Large intestine (tissue), 3 donors: ENCODE results near the gene ESPN. TPM values are rescaled to one million over a fixed set of nuclear protein-coding genes. Genes with fewer than 3 reads are reported as not detected.

Source experiments
- DNase-seq, 2 donors: peaks; one replicate each; pipeline versions ENCODE4 v3.0.0 to v3.0.0-alpha.2; 2013
- H3K27ac ChIP-seq: one replicate; pipeline ENCODE4 v1.5.1; 2013; ENCODE audit warnings: low read length
- H3K27me3 ChIP-seq: 2 replicates; pipeline ENCODE4 v1.6.1; 2013; ENCODE audit warnings: low read length; ENCODE audit not compliant: control insufficient read depth, insufficient read depth
- H3K36me3 ChIP-seq: 2 replicates; pipeline ENCODE4 v1.6.1; 2013; ENCODE audit warnings: low read length; ENCODE audit not compliant: control insufficient read depth, insufficient read depth
- H3K4me1 ChIP-seq: one replicate; pipeline ENCODE4 v1.6.1; 2013; ENCODE audit warnings: low read length; ENCODE audit not compliant: control insufficient read depth, insufficient read depth
- H3K4me3 ChIP-seq: one replicate; pipeline ENCODE4 v1.5.1; 2013; ENCODE audit warnings: low read length
- H3K9me3 ChIP-seq: one replicate; pipeline ENCODE4 v1.6.1; 2013; ENCODE audit warnings: mild to moderate bottlenecking, low read depth, low read length, moderate library complexity; ENCODE audit not compliant: control insufficient read depth
- WGBS: methylation state at CpG from one replicate; pipeline ENCODE4 v1.1.5; 2013; ENCODE audit warnings: low lambda C conversion rate; ENCODE audit not compliant: insufficient coverage; 5-methylcytosine and 5-hydroxymethylcytosine counted together
- polyA plus RNA-seq: library from polyadenylated mRNA; unstranded; fragments of 120-200 nt; gene quantifications from one replicate; pipeline ENCODE4 v1.2.1, GENCODE V29; 2013

Gene ESPN
- polyA plus RNA-seq, 1 donor: 256 TPM

DNA sequence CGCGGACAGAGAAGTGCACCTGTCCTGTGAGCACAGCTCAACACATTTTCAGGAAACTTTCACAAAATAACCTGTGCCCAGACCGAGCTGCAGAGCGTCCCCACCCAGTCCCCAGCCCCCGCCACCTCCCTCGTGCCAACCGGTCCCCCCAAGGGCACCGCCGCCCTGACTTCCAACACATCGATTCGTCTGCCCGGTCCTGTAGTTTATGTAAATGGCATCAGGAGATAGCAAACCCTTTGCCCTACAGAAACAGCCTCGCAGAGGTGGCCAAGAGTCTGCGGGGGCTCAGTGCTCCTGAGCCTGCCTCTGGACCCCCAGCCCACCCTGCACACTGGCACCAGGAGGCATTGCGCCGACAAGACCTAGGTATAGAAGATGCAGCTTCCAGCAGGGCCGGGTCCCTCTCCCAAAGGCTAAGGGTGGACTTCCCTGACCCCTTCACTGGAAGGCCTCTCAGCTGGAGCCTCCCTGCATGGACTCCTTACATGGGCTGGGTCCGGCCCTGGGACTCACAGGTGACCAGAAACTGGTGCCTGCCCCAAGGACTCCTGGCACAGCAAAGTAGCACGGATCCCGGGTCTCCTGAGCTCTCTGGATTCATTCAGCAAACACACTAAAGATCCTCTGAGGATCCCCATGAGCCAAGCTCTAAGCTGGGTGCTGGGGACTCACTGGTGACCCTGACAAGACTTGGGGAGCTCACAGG, 73.4 kb downstream of the ESPN start:
- Histone ChIP-seq H3K27ac (no peak overlapping the region), H3K4me3 (peak overlapping the region; percentile 48), H3K9me3 (no peaks in the 10 kb centered on the region), H3K36me3 (no peaks in the 10 kb centered on the region), H3K27me3 (peaks cover 26% of the 10 kb centered on the region), H3K4me1 (peaks cover 9% of the 10 kb centered on the region)
- DNase-seq: no peak
- WGBS: 21% methylated on average over 5 of the region's 20 CpGs

DNA sequence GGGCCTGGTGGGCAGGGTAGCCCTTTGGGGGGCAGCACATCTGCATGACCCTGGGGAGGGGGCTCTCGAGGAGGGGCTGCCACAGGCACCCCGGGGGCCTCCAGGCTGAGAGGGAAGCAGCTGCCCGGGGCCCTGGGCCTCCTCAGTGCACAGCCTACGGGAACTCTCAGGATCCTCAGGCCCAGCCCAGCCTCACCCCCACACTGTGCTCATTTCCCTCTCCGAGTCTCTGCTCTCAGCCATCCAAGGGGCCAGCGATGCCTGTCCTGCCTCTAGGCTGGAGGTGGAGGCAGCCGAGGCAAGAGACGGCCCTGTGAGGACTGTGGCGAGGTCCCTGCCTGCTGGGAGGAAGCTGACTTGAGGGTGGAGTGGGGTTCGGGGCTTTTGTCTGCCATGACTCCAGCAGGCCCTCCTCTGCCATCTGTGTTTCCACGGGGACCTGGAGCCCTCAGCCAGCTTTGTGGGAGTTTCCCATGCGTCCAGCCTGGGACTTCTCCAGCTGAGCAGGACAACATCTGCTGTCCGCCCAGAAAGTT, 74.1 kb downstream of the ESPN start:
- no CpG with 5 or more reads among the region's 13 CpGs for WGBS
- no peak for DNase-seq
- no peak overlapping the region for H3K4me3 ChIP-seq

DNA sequence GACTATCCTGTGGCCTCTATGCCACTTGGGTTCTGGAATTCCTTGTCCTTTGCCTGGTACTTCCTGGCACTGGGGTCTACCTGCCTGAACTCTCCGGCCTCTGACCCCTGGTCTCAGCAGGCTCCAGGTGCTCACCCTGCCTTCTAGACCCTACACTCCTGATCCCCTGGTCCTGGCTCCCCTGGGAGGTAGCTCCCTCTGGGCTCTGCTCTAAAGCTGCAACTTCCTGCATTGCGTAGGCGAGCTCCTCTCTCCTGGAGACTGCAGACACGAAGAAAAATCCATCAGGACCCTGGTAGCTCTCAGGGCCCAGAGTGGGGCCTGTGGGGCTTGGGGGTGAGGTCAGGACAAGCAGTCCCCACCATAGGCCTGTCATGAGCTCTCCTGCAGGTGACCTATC, 74.7 kb downstream of the ESPN start:
- DNase-seq: no peak
- H3K9me3 ChIP-seq: no peaks in the 10 kb centered on the region
- no CpG with 5 or more reads among the region's 4 CpGs for WGBS
- peaks cover 9% of the 10 kb centered on the region for H3K4me1 ChIP-seq
- no peaks in the 10 kb centered on the region for H3K36me3 ChIP-seq
- peaks cover 26% of the 10 kb centered on the region for H3K27me3 ChIP-seq
- no peak overlapping the region for H3K27ac ChIP-seq
- H3K4me3 ChIP-seq: no peak overlapping the region

More for the DNA sequence above, 74.1 kb downstream of the ESPN start:
- peaks cover 26% of the 10 kb centered on the region for H3K27me3 ChIP-seq
- H3K4me1 ChIP-seq: peaks cover 9% of the 10 kb centered on the region
- H3K36me3 ChIP-seq: no peaks in the 10 kb centered on the region
- H3K9me3 ChIP-seq: no peaks in the 10 kb centered on the region
- H3K27ac ChIP-seq: no peak overlapping the region

DNA sequence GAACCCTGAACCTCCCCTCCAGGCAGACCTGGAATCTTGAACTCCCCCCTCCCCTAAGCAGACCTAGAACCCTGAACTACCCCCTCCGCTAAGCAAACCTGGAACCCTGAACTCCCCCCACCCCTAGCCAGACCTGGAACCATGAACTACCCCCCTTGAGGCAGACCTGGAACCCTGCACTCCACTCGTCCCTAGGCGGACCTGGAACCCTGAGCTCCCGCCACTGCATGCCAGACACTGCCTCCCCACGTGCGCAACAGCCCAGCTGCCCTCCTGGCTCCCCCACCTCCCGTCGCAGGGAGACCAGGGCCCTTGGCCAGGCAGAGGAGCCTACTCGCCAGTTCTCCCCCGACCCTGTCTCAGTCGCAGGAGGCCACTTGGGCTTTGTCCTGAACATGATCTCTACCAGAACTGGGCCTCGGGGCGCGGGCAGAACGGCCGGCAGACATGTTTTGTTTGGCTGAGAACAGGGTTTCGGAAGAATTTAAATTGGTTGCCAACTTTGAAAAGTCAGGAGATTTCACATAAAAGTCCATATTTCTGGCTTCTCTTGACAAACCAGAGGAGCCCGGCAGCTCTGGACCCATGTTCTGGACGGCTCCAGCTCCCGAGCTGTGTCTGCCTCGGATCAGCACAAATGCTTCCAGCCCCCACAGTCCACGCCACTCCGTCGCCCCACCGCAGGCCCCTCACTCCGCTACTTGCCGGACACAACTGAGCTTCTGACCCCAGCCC, 76.1 kb downstream of the ESPN start:
- H3K9me3 ChIP-seq: no peaks in the 10 kb centered on the region
- H3K27ac ChIP-seq: no peak overlapping the region
- no peak for DNase-seq
- WGBS: no CpG with 5 or more reads among the region's 27 CpGs
- no peaks in the 10 kb centered on the region for H3K36me3 ChIP-seq
- H3K27me3 ChIP-seq: peaks cover 26% of the 10 kb centered on the region
- no peak overlapping the region for H3K4me3 ChIP-seq
- peaks cover 9% of the 10 kb centered on the region for H3K4me1 ChIP-seq

DNA sequence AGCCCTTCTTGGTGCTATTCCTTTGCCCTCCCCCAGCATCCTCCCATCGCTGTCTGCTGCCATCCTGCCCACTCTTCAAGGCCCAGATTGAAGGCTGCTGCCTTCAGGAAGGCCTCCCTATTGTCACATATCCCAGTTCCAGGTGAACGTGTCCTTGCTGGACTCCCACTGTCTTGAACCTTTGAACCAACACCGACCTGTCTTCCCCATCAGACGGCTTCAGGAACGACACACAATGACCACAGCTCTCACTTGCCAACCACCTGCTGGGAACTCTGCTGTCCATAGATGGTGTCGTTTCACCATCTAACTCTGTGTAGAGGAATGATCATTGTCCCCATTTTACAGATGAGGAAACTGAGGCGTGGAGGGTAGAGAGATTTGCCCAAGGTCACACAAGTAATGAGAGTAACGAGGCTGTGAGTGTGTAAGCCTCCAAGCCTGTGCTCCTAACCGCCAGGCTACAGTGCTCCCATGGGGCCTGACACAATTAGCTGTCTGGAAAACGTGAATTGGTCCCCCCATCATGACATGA, 76.8 kb downstream of the ESPN start:
- DNase-seq: no peak
- Histone ChIP-seq H3K4me3 (no peak overlapping the region), H3K36me3 (no peaks in the 10 kb centered on the region), H3K9me3 (no peaks in the 10 kb centered on the region), H3K4me1 (peaks cover 9% of the 10 kb centered on the region), H3K27me3 (peaks cover 26% of the 10 kb centered on the region), H3K27ac (no peak overlapping the region)
- no CpG with 5 or more reads among the region's 10 CpGs for WGBS

DNA sequence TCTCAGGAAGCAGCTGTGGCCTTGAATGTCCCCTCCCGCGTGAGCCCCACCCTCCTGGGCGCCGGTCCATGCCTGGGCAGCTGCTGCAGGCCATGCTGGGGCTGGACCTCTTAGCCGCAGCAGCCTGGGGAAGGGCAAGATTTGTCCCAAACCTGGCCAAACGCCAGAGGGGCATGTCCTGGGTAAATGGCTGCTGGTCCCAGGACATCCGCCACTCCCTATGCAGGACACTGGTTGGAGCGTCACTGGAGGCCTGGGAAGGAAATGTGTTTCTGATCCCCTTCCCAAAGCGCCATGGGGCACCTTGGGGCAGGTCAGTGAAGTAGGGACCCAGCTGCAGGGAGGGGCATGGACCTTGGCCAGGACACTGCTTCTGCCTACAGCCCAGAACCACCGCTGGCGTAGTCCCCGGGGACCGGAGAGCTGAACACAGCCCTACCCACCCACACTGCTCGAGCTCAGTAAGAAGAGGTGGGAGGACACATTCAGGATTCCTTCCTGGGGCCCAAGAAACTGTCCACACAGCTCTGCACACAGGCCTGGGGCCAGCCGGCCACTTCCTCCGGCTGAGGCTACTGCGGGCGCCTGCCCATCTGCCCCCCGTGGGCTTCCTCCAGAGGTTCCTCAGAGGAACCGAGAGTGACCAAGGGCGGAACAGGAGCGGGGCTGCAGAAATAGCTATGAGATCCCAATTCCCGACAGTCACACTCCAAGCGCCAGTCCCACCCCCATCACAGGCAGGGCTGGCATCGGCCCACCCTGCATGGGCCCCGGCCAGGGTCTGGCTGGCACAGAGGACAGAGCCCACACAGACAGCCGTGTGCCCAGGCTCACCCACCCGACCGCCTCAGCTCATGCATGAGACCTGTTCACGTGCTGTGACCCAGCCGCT, 77.7 kb downstream of the ESPN start:
- H3K9me3 ChIP-seq: no peaks in the 10 kb centered on the region
- no CpG with 5 or more reads among the region's 31 CpGs for WGBS
- H3K4me1 ChIP-seq: peaks cover 5% of the 10 kb centered on the region
- no peaks in the 10 kb centered on the region for H3K36me3 ChIP-seq
- no peak overlapping the region for H3K4me3 ChIP-seq
- peaks cover 20% of the 10 kb centered on the region for H3K27me3 ChIP-seq
- no peak overlapping the region for H3K27ac ChIP-seq
- DNase-seq: no peak

DNA sequence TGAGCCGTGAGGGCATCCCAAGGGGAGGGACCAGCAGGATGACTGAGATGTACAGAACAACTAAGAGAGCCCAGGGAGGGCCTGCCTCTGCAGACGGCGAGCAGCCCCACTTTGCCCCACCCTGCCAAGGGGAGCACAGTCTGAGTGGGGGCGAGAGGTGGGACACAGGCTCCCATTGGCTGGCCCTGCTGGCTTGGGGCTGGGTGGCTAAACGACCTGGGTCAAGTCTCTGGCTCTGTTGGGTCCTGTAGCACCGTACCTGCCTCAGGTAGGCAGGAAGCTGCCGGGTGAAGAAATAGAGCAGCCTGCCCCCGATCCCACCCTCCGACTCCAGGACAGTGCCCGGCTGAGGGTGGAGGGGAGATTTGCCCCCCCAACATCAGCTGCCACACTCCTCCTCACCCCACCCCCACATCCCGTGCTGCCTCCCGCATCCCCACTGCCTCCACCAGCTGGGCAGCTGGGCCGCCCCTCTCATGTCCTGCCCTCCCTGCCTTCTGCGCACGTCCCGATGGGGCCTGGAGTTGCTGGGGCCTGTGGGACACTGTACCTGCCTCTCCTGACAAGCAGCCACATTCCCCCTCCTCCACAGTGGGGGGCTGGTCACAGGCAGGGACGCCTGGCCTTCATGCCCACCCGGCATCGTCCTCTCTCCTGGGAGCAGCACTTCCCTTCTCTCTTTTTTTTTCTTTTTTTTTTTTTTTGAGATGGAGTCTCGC, 79.5 kb downstream of the ESPN start:
- H3K27me3 ChIP-seq: peaks cover 5% of the 10 kb centered on the region
- DNase-seq: no peak
- H3K4me3 ChIP-seq: no peak overlapping the region
- no CpG with 5 or more reads among the region's 20 CpGs for WGBS
- no peaks in the 10 kb centered on the region for H3K36me3 ChIP-seq
- H3K27ac ChIP-seq: no peak overlapping the region
- no peaks in the 10 kb centered on the region for H3K4me1 ChIP-seq
- no peaks in the 10 kb centered on the region for H3K9me3 ChIP-seq

DNA sequence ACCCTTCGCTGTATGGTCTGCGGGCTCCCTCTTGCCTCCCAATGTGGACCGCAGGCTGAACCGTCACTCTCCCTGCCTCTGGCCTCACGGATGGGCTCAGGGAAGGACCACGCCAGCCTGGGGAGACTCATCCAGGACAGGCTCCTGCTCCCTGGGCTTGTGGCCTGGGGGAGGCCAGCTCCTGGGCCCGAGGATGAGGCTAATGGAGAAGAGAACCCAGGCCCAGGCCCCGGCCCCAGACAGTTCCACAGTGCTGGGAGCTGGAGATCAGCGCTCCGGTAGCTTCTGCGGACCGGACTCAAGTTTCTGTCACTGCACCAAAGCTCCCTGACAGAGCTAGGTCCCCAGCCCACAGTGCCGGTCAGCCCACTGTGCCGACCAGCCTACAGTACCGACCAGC, 80.3 kb downstream of the ESPN start:
- Histone ChIP-seq H3K4me3 (no peak overlapping the region), H3K27me3 (peaks cover 5% of the 10 kb centered on the region), H3K36me3 (no peaks in the 10 kb centered on the region), H3K4me1 (no peaks in the 10 kb centered on the region), H3K9me3 (no peaks in the 10 kb centered on the region), H3K27ac (no peak overlapping the region)
- no CpG with 5 or more reads among the region's 15 CpGs for WGBS
- no peak for DNase-seq

DNA sequence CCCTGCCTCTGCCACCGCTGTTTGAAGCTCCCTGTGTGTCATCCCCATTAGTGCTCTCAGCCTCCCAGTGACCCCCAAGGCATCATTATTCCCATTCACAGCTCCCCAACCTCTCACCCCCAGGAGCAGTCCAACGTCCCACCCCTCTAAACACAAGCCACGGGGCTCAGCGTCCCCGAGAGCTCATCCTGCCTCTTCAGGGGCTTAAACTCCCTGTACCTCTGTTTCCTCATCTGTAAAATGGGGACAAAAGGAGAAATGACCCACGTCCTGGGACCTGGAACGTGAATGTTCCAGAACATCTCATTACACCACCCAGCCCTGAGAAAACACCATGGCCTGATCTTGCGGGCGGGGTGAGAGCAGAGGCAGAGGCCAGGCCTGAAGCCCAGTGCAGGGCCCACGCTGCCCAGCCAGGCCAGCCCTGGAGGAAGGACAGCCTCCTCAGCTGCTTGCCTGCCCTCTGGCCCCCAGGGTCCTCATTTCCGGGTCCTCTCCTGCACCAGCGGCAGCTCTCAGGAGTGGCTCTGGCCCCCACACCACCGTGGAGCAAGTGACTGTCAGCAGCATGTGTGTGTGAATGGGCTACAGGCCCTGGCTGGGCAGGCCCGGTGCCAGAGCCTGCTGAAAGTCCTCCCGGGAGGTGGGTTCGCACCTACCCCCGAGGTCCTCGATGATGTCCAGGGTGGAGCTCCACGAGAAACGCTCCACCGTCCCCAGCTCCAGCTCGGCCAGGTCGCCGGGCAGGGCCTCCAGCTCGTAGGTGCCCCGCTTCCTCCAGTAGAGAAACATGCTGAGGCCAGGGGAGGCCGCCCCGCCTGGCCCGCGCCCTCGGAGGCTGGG, 81.0 kb downstream of the ESPN start:
- Histone ChIP-seq H3K27me3 (peaks cover 5% of the 10 kb centered on the region), H3K4me3 (no peak overlapping the region), H3K4me1 (no peaks in the 10 kb centered on the region), H3K9me3 (no peaks in the 10 kb centered on the region), H3K36me3 (no peaks in the 10 kb centered on the region), H3K27ac (no peak overlapping the region)
- no peak for DNase-seq
- WGBS: no CpG with 5 or more reads among the region's 31 CpGs
